Upper lobe of left lung (tissue), 6 donors: ENCODE data around the gene XPO5. TPM values are rescaled to one million over a fixed set of nuclear protein-coding genes. Genes with fewer than 3 reads are reported as not detected.

Source experiments
- ATAC-seq, 2 donors: fragments of 200-7000 bp; cut with Tn5 transposase; one replicate each; pipeline ENCODE4 v1.9.1; 2022; ENCODE audit warnings: mild to moderate bottlenecking in 2 of 2, moderate library complexity in 2 of 2; ENCODE audit not compliant: low FRiP score in 2 of 2
- DNase-seq, 2 donors: peaks; one replicate each; pipeline ENCODE4 v3.0.0-alpha.2; 2019 to 2020
- H3K27ac ChIP-seq, 4 donors: fragments of 200-600 bp; sonication (generic); one replicate each; pipeline ENCODE4 v1.5.1; 2016 to 2019
- H3K27me3 ChIP-seq, 4 donors: fragments of 200-600 bp; sonication (generic); one replicate each; pipeline ENCODE4 v1.5.1; 2017 to 2019
- H3K36me3 ChIP-seq, 4 donors: fragments of 200-600 bp; sonication (generic); one replicate each; pipeline ENCODE4 v1.5.1; 2016 to 2019
- H3K4me1 ChIP-seq, 4 donors: fragments of 200-600 bp; sonication (generic); one replicate each; pipeline ENCODE4 v1.5.1; 2018 to 2019
- H3K4me3 ChIP-seq, 4 donors: fragments of 200-600 bp; sonication (generic); one replicate each; pipeline ENCODE4 v1.5.1; 2017 to 2019; ENCODE audit warnings: mild to moderate bottlenecking in 2 of 4, moderate library complexity in 1 of 4
- H3K9me3 ChIP-seq, 4 donors: fragments of 200-600 bp; sonication (generic); one replicate each; pipeline ENCODE4 v1.5.1; 2018 to 2019
- CTCF ChIP-seq, 6 experiments: fragments of 450-650 bp in 4 of 6; fragments of 200-600 bp in 2 of 6; sonication (generic) in 2 of 6; IDR thresholded peaks; one replicate each; pipeline ENCODE4 v1.5.1; 2016 to 2019; ENCODE audit warnings: antibody characterized with exemption in 6 of 6
- EP300 ChIP-seq, 4 donors: sonication (generic); formaldehyde crosslinking; IDR thresholded peaks; one replicate each; pipeline ENCODE4 v1.5.1; 2017; ENCODE audit warnings: antibody characterized with exemption in 4 of 4, control low read depth in 2 of 4
- POLR2A ChIP-seq, 4 donors: fragments of 450-650 bp; IDR thresholded peaks; one replicate each; pipeline ENCODE4 v1.5.1; 2016 to 2017; ENCODE audit warnings: antibody characterized with exemption in 4 of 4, mild to moderate bottlenecking in 2 of 4
- POLR2AphosphoS5 ChIP-seq, 2 donors: sonication (generic); formaldehyde crosslinking; IDR thresholded peaks; one replicate each; pipeline ENCODE4 v1.5.1; 2017; ENCODE audit warnings: antibody characterized with exemption in 2 of 2
- WGBS, 2 donors: methylation state at CpG; one replicate each; pipeline ENCODE4 v1.1.5; 2017 to 2018; 5-methylcytosine and 5-hydroxymethylcytosine counted together
- small RNA-seq, 4 donors: library from RNA; depleted of rRNA; stranded (forward); fragments of <200 nt; gene quantifications; one replicate each; pipeline ENCODE3, GENCODE V24; 2016
- total RNA-seq, 6 donors: library from RNA; depleted of rRNA in 4 of 6; stranded (reverse); fragments of >200 nt in 4 of 6; gene quantifications; one replicate each; pipeline versions ENCODE4 v1.1.0 to v1.2.1, GENCODE V29; 2016 to 2021
- donor health status: DM: no; HTN: no; CAD: no; lungs with moderate emphysema.
- donor health status: DM: no; HTN: yes; CAD: no; lungs with severe emphysema.

XPO5 gene
- total RNA-seq, 6 donors from 2014 or later, result 17.9 to 48.2 (median 25.1) TPM

- WGBS, 2 donors, result 1% methylated on average over 31 to 33 of the region's 34 CpGs
- Histone ChIP-seq H3K4me1 (peaks cover 13 to 31% (median 17%) of the 10 kb centered on the region in 4 donors), H3K9me3 (no peaks in the 10 kb centered on the region), H3K27me3 (no peaks in the 10 kb centered on the region), H3K4me3 (peak within 1 kb of the TSS; percentile 36 to 87 (median 74)), H3K27ac (peak within 1 kb of the TSS; percentile 83 to 89 (median 88)), H3K36me3 (no peaks in the 10 kb centered on the region)
- ATAC-seq, result peak; percentile 99 to 100
- TF ChIP-seq CTCF (IDR thresholded peaks at IDR 0.05) (no peak), POLR2A (IDR thresholded peaks at IDR 0.05) (peak in 3 of 4 donors; percentile 28 to 76 (median 69)), EP300 (IDR thresholded peaks at IDR 0.05) (no peak), POLR2AphosphoS5 (IDR thresholded peaks at IDR 0.05) (peak; percentile 87 to 96)
- DNase-seq, result peak; percentile 92 to 100
Observed at GRCh38 chr6:43477235-43478007, 98.4 kb downstream of the XPO5 start, which contains the start of gene TJAP1. TSS of gene TJAP1 (plus strand) at chr6:43477570. CDS start at chr6:43499002, 21,432 bp downstream.

- Histone ChIP-seq H3K4me1 (peaks cover 13 to 31% (median 17%) of the 10 kb centered on the region in 4 donors), H3K27me3 (no peaks in the 10 kb centered on the region), H3K4me3 (peak overlapping the region in 3 of 4 donors; percentile 68 to 87 (median 81)), H3K27ac (peak overlapping the region in 3 of 4 donors; percentile 83 to 89 (median 88)), H3K36me3 (no peaks in the 10 kb centered on the region), H3K9me3 (no peaks in the 10 kb centered on the region)
- WGBS, 2 donors, result 31 to 34% methylated on average over 2 of the region's 2 CpGs
- ATAC-seq (no peak), DNase-seq (no peak)
- TF ChIP-seq EP300 (IDR thresholded peaks at IDR 0.05) (no peak), POLR2A (IDR thresholded peaks at IDR 0.05) (no peak), CTCF (IDR thresholded peaks at IDR 0.05) (no peak), POLR2AphosphoS5 (IDR thresholded peaks at IDR 0.05) (no peak)
Observed at GRCh38 chr6:43476746-43477145, 99.1 kb downstream of the XPO5 start.

GRCh38 chr6:43475516-43475915, 100.3 kb downstream of the XPO5 start:
- DNase-seq, result no peak
- ATAC-seq, result no peak
- H3K9me3 ChIP-seq, result no peaks in the 10 kb centered on the region
- WGBS, 2 donors, result 80 to 86% methylated on average over 4 to 6 of the region's 6 CpGs
- TF ChIP-seq CTCF (IDR thresholded peaks at IDR 0.05) (no peak), POLR2A (IDR thresholded peaks at IDR 0.05) (no peak), EP300 (IDR thresholded peaks at IDR 0.05) (no peak), POLR2AphosphoS5 (IDR thresholded peaks at IDR 0.05) (no peak)
- no peaks in the 10 kb centered on the region for H3K27me3 ChIP-seq
- H3K4me3 ChIP-seq, result no peak overlapping the region
- peaks cover 13 to 30% (median 17%) of the 10 kb centered on the region in 4 donors for H3K4me1 ChIP-seq
- no peak overlapping the region for H3K27ac ChIP-seq
- no peaks in the 10 kb centered on the region for H3K36me3 ChIP-seq

- H3K36me3 ChIP-seq, result no peaks in the 10 kb centered on the region
Observed at GRCh38 chr6:43472515-43472914, 103.3 kb downstream of the XPO5 start.

More at GRCh38 chr6:43472515-43472914, 103.3 kb downstream of the XPO5 start:
- H3K9me3 ChIP-seq, result no peaks in the 10 kb centered on the region
- H3K4me3 ChIP-seq, result no peak overlapping the region
- no peak for TF ChIP-seq CTCF (IDR thresholded peaks at IDR 0.05)
- no peaks in the 10 kb centered on the region for H3K27me3 ChIP-seq
- no peak overlapping the region for H3K27ac ChIP-seq
- H3K4me1 ChIP-seq, result peaks cover 0 to 4% (median 4%) of the 10 kb centered on the region in 4 donors
- no peak for ATAC-seq
- DNase-seq, result no peak
- WGBS, 2 donors, result 97 to 99% methylated on average over 4 of the region's 4 CpGs

Small RNA genes within 50 kb of the gene (small RNA-seq; reads per million reads assigned to genes)
- gene RF00426 (0 reads per million in 4 donors), gene RNU6-1113P (0 reads per million in 4 donors)

Other genes starting within 250 kb of the XPO5 start
- gene ZNF318, start 206.4 kb downstream of the XPO5 start, total RNA-seq, result 10 to 100 TPM; 10.3 to 19.9 (median 15.3) TPM
- 10 to 100 TPM; 18.8 to 75.4 (median 34.2) TPM for gene ABCC10, start 148.5 kb downstream of the XPO5 start, total RNA-seq
- gene DLK2, start 120.5 kb downstream of the XPO5 start, total RNA-seq, result 1 to 10 TPM in 2 of 6 donors, under 1 TPM in 2, not detected in 2; 0.34 to 2.4 (median 1.2) TPM
- gene TJAP1, start 98.5 kb downstream of the XPO5 start, total RNA-seq, result 10 to 100 TPM; 22.2 to 57.6 (median 31.1) TPM
- gene LRRC73, start 65.7 kb downstream of the XPO5 start, total RNA-seq, result 1 to 10 TPM in 5 of 6 donors, under 1 TPM in 1; 0.34 to 3.4 (median 2.5) TPM
- 100 to 1,000 TPM; 103 to 170 (median 125) TPM for gene YIPF3, start 59.1 kb downstream of the XPO5 start, total RNA-seq
- 10 to 100 TPM; 14.2 to 41.4 (median 24.5) TPM for gene POLR1C, start 58.9 kb downstream of the XPO5 start, total RNA-seq
- gene POLH, start 147 bp upstream of the XPO5 start, total RNA-seq, result 10 to 100 TPM in 5 of 6 donors, 1 to 10 TPM in 1; 9.1 to 27.5 (median 19.8) TPM
- gene GTPBP2, start 53.2 kb upstream of the XPO5 start, total RNA-seq, result 100 to 1,000 TPM in 1 of 6 donors, 10 to 100 TPM in 5; 41.3 to 128 (median 78.1) TPM
- 10 to 100 TPM; 16.8 to 66.4 (median 24.9) TPM for gene MAD2L1BP, start 59.8 kb upstream of the XPO5 start, total RNA-seq
- 1 to 10 TPM in 5 of 6 donors, under 1 TPM in 1; 0.20 to 4.2 (median 2.1) TPM for gene RSPH9, start 69.0 kb upstream of the XPO5 start, total RNA-seq
- 10 to 100 TPM; 21.0 to 45.6 (median 33.4) TPM for gene MRPS18A, start 111.8 kb upstream of the XPO5 start, total RNA-seq
- 100 to 1,000 TPM; 129 to 564 (median 261) TPM for gene VEGFA, start 194.2 kb upstream of the XPO5 start, total RNA-seq